Measurements from ENCODE around the gene PRPH. TPM values are rescaled to one million over a fixed set of nuclear protein-coding genes. Genes with fewer than 3 reads are reported as not detected.

The PRPH gene
- total and polyA plus RNA-seq, 9 of the 15 experiments (the other 6 are each of a cell fraction or from before 2014, with no cell fraction given), result 0.27 to 1.9 (median 1.3) TPM; not detected in 1

DNA sequence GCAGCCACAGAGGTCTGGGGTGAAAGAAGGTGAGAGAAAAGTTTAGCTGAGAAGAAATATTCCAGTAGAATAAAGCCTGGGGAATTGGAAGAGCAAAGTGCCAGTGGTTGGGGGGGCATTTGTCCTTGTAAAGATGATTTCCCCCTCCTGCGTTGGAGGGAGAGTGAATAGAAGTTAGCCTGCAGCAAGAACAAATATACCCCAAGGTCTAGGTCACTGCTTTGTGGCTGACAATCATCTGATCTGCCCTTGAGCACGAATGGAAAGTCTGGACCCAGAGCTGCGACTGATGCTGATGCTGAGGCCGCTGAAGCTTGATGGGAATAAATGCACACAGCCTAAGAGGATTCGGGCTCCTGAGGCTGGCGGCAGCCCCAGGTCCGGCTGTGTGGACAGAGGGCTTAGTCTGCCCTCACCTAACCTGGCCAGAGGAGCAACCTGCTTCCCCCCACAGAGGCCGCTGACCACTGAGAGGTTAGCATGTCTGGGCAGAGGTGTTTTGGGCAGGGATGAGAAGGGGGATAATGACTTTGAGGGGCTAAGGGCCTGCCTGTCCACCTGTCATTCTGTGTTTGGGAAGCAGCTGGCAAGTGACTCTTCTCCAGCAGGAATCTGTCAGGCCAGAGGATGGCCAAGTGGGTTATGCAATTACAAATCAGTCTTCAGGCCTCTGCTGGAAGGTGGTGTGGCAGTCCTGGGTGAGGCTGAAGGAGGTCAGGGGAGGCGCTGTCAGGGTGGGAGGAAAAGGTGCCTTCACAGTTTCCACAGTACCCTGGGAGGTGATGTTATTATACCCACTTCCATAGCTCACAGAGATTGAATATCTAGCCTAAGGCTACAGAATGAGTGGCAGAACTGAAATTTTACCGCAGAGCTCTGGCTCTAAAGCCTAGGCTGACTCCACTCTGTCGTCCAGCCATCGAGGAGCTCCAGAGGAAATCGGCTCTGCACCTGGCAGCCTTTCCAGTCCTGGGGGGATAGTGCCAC lies 18.4 kb upstream of the PRPH start (continued):
- no peak for TF ChIP-seq RBM34 (IDR thresholded peaks at IDR 0.05; ENCODE audit: borderline replicate concordance, insufficient read depth, low read length)
- TF ChIP-seq HCFC1 (IDR thresholded peaks at IDR 0.05; ENCODE audit: low read depth, low read length), result no peak
- TF ChIP-seq DPF2 (IDR thresholded peaks at IDR 0.05), result no peak
- TF ChIP-seq, protein P1, sequence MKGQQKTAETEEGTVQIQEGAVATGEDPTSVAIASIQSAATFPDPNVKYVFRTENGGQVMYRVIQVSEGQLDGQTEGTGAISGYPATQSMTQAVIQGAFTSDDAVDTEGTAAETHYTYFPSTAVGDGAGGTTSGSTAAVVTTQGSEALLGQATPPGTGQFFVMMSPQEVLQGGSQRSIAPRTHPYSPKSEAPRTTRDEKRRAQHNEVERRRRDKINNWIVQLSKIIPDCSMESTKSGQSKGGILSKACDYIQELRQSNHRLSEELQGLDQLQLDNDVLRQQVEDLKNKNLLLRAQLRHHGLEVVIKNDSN (CRISPR knock-in tag; IDR thresholded peaks at IDR 0.05), result no peak
- TF ChIP-seq, protein P2, sequence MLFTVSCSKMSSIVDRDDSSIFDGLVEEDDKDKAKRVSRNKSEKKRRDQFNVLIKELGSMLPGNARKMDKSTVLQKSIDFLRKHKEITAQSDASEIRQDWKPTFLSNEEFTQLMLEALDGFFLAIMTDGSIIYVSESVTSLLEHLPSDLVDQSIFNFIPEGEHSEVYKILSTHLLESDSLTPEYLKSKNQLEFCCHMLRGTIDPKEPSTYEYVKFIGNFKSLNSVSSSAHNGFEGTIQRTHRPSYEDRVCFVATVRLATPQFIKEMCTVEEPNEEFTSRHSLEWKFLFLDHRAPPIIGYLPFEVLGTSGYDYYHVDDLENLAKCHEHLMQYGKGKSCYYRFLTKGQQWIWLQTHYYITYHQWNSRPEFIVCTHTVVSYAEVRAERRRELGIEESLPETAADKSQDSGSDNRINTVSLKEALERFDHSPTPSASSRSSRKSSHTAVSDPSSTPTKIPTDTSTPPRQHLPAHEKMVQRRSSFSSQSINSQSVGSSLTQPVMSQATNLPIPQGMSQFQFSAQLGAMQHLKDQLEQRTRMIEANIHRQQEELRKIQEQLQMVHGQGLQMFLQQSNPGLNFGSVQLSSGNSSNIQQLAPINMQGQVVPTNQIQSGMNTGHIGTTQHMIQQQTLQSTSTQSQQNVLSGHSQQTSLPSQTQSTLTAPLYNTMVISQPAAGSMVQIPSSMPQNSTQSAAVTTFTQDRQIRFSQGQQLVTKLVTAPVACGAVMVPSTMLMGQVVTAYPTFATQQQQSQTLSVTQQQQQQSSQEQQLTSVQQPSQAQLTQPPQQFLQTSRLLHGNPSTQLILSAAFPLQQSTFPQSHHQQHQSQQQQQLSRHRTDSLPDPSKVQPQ (CRISPR knock-in tag; IDR thresholded peaks at IDR 0.05; ENCODE audit: borderline replicate concordance), result no peak
- TF ChIP-seq ZC3H11A (IDR thresholded peaks at IDR 0.05; ENCODE audit: low read depth, low read length), result no peak
- no peak for TF ChIP-seq NCOR1 (IDR thresholded peaks at IDR 0.05)
- no peak for TF ChIP-seq ARID2 (IDR thresholded peaks at IDR 0.05)

All from K562 (cell line).